ENCODE results near the gene MAPT. TPM values are rescaled to one million over a fixed set of nuclear protein-coding genes. Genes with fewer than 3 reads are reported as not detected.

Gene MAPT
- total RNA-seq, 1 experiment from 2014 or later: 3.6 TPM

DNA sequence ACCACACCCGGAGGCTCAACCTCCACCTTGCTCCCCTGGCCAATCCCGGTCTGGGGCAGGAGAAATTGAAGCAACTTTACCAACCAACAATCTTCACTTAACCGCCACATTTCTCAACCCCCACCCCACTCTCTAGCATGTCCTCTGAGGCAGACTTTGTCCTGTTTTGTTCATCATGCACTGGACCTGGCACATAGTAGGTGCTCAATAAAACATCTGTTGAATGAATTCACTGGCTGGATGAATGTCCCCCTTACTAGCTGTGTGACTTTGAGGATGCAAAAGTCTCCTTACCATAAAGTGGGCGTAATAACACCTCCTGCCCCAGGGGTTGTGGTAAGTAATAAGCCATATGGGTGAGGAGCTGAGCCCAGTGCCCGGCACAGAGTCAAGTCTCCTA lies 43.9 kb upstream of the MAPT start:
- no peak for DNase-seq
- ChIA-PET CTCF (no interaction called here), POLR2A (ENCODE audit: unreplicated experiment) (no interaction called here)
- no peaks in the 10 kb centered on the region for H3K9me2 ChIP-seq (replicated peaks; ENCODE audit: low read length)
- BruUV-seq (replicated peaks): no TSS peak
- H3K4me2 ChIP-seq (ENCODE audit: low read length): no peak overlapping the region
- no peak overlapping the region for H3K9ac ChIP-seq (ENCODE audit: low read length)
- intact Hi-C loops (cut with micrococcal nuclease): no loop called here
- ATAC-seq: no peak
- H3K4me3 ChIP-seq (ENCODE audit: low read length): no peak overlapping the region
- no peaks in the 10 kb centered on the region for H3K9me3 ChIP-seq (ENCODE audit: low read length)
- H4K20me1 ChIP-seq (ENCODE audit: low read length): no peaks in the 10 kb centered on the region
- H3F3A ChIP-seq (ENCODE audit: low read length, unreplicated experiment): no peaks in the 10 kb centered on the region
- H2AFZ ChIP-seq (ENCODE audit: low read length): no peak overlapping the region
- H3K79me2 ChIP-seq (ENCODE audit: low read length): no peaks in the 10 kb centered on the region
- no peaks in the 10 kb centered on the region for H3K36me3 ChIP-seq (ENCODE audit: low read depth, low read length)
- TF ChIP-seq EZH2phosphoT487 (IDR thresholded peaks at IDR 0.05; ENCODE audit: borderline replicate concordance, low read length) (no peak), EZH2 (IDR thresholded peaks at IDR 0.05; ENCODE audit: low read length, unreplicated experiment) (no peak)
- TF ChIP-seq, protein P1, sequence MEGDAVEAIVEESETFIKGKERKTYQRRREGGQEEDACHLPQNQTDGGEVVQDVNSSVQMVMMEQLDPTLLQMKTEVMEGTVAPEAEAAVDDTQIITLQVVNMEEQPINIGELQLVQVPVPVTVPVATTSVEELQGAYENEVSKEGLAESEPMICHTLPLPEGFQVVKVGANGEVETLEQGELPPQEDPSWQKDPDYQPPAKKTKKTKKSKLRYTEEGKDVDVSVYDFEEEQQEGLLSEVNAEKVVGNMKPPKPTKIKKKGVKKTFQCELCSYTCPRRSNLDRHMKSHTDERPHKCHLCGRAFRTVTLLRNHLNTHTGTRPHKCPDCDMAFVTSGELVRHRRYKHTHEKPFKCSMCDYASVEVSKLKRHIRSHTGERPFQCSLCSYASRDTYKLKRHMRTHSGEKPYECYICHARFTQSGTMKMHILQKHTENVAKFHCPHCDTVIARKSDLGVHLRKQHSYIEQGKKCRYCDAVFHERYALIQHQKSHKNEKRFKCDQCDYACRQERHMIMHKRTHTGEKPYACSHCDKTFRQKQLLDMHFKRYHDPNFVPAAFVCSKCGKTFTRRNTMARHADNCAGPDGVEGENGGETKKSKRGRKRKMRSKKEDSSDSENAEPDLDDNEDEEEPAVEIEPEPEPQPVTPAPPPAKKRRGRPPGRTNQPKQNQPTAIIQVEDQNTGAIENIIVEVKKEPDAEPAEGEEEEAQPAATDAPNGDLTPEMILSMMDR (conservative IDR thresholded peaks at IDR 0.05; ENCODE audit: low read depth, low read length): no peak
- H3K27me3 ChIP-seq (ENCODE audit: low read length): peaks cover 4% of the 10 kb centered on the region; the same call in 1 of the 2 replicates
- no peaks in the 10 kb centered on the region for H3K4me1 ChIP-seq (ENCODE audit: insufficient read depth, low read length)
- H3K27ac ChIP-seq (ENCODE audit: low read length): no peak overlapping the region

DNA sequence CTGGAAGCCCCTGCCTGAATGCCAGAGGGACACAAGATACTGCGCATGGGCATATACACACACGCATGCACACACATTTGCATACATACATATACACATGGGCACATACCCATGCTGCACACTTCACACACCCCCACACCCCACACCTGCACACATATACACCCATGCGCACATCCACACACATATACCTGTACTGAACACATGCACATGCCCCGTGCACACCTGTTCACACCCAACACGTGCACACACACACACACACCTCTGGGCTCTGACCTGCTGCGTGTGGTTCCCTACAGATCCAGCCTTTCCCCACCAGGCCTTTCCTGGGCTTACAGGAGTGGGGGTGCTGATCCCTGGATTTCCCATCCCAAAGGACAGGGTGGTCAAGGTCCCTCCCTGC lies 43.3 kb upstream of the MAPT start:
- H3K9ac ChIP-seq (ENCODE audit: low read length): no peak overlapping the region
- intact Hi-C loops (cut with micrococcal nuclease): no loop called here
- no peak overlapping the region for H2AFZ ChIP-seq (ENCODE audit: low read length)
- peaks cover 4% of the 10 kb centered on the region; the same call in 1 of the 2 replicates for H3K27me3 ChIP-seq (ENCODE audit: low read length)
- no peak overlapping the region for H3K27ac ChIP-seq (ENCODE audit: low read length)
- no peaks in the 10 kb centered on the region for H3K9me2 ChIP-seq (replicated peaks; ENCODE audit: low read length)
- H4K20me1 ChIP-seq (ENCODE audit: low read length): no peaks in the 10 kb centered on the region
- ATAC-seq (no peak), DNase-seq (no peak)
- POLR2A ChIA-PET (ENCODE audit: unreplicated experiment): no interaction called here
- CTCF ChIA-PET: interaction anchor here (1.5 kb wide), 1 partner anchor 211 kb away, joined by 7 read pairs; no protein-coding TSS in a partner anchor
- no peak overlapping the region for H3K4me3 ChIP-seq (ENCODE audit: low read length)
- no peaks in the 10 kb centered on the region for H3K79me2 ChIP-seq (ENCODE audit: low read length)
- no peaks in the 10 kb centered on the region for H3K36me3 ChIP-seq (ENCODE audit: low read depth, low read length)
- no peak for TF ChIP-seq EZH2phosphoT487 (IDR thresholded peaks at IDR 0.05; ENCODE audit: borderline replicate concordance, low read length)
- TF ChIP-seq EZH2 (IDR thresholded peaks at IDR 0.05; ENCODE audit: low read length, unreplicated experiment): no peak
- TF ChIP-seq, protein P1 (conservative IDR thresholded peaks at IDR 0.05; ENCODE audit: low read depth, low read length): no peak
- no peak overlapping the region for H3K4me2 ChIP-seq (ENCODE audit: low read length)
- no peaks in the 10 kb centered on the region for H3K4me1 ChIP-seq (ENCODE audit: insufficient read depth, low read length)
- H3K9me3 ChIP-seq (ENCODE audit: low read length): no peaks in the 10 kb centered on the region
- no TSS peak for BruUV-seq (replicated peaks)
- H3F3A ChIP-seq (ENCODE audit: low read length, unreplicated experiment): no peaks in the 10 kb centered on the region

DNA sequence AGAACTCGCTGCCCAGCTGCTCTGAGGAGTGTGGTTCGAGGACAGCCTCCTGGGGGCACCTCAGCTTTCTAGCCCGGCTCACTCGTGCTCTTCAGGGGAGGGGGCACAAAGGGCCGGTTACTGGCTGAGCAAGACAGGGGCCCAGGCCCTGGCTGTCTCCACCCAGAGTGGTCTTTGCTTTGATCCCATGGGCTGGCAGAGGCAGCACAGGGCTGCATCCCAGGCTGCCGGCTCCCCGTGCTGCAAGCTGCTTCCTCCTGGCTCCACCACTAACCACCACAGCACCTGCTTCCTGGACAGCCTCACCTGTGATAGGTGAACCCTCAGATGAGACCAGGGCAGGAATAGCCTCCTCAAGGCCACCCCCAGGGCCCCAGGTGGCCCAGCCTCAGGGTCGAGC lies 42.9 kb upstream of the MAPT start:
- intact Hi-C loops (cut with micrococcal nuclease): no loop called here
- ChIA-PET CTCF (interaction anchor here (1.5 kb wide), 1 partner anchor 211 kb away, joined by 7 read pairs; no protein-coding TSS in a partner anchor), POLR2A (ENCODE audit: unreplicated experiment) (no interaction called here)
- H2AFZ ChIP-seq (ENCODE audit: low read length): no peak overlapping the region
- H3K27me3 ChIP-seq (ENCODE audit: low read length): peaks cover 4% of the 10 kb centered on the region; the same call in 1 of the 2 replicates
- DNase-seq (no peak), ATAC-seq (no peak)
- no peaks in the 10 kb centered on the region for H3K79me2 ChIP-seq (ENCODE audit: low read length)
- no peak for TF ChIP-seq EZH2phosphoT487 (IDR thresholded peaks at IDR 0.05; ENCODE audit: borderline replicate concordance, low read length)
- TF ChIP-seq EZH2 (IDR thresholded peaks at IDR 0.05; ENCODE audit: low read length, unreplicated experiment): no peak
- TF ChIP-seq, protein P1 (conservative IDR thresholded peaks at IDR 0.05; ENCODE audit: low read depth, low read length): no peak
- no peaks in the 10 kb centered on the region for H3K4me1 ChIP-seq (ENCODE audit: insufficient read depth, low read length)
- no peak overlapping the region for H3K4me2 ChIP-seq (ENCODE audit: low read length)
- no TSS peak for BruUV-seq (replicated peaks)
- H3K9me3 ChIP-seq (ENCODE audit: low read length): no peaks in the 10 kb centered on the region
- H3K4me3 ChIP-seq (ENCODE audit: low read length): no peak overlapping the region
- no peaks in the 10 kb centered on the region for H3K9me2 ChIP-seq (replicated peaks; ENCODE audit: low read length)
- no peaks in the 10 kb centered on the region for H3K36me3 ChIP-seq (ENCODE audit: low read depth, low read length)
- no peak overlapping the region for H3K9ac ChIP-seq (ENCODE audit: low read length)
- no peaks in the 10 kb centered on the region for H3F3A ChIP-seq (ENCODE audit: low read length, unreplicated experiment)
- H3K27ac ChIP-seq (ENCODE audit: low read length): no peak overlapping the region
- no peaks in the 10 kb centered on the region for H4K20me1 ChIP-seq (ENCODE audit: low read length)

Data from PC-3 (cell line).